HT-29 (cell line): Measurements from ENCODE around the gene TCERG1L. TPM values are rescaled to one million over a fixed set of nuclear protein-coding genes. Genes with fewer than 3 reads are reported as not detected.
"Not testable (repeated sequence)": the region's sequence is repeated elsewhere in the genome, so short reads cannot be mapped to it uniquely, and the experiment has no call there.

Experiments used
- DNase-seq: peaks from one replicate; pipeline ENCODE4 v3.0.0-alpha.2; 2015; ENCODE audit warnings: low spot score
- total RNA-seq: library from RNA; depleted of rRNA; stranded (reverse); fragments of >200 nt; shearing (Covaris generic); gene quantifications from 2 replicates; pipeline ENCODE4 v1.2.3, GENCODE V29; 2014

Gene TCERG1L
- total RNA-seq, 1 experiment from 2014 or later, result not detected

DNA sequence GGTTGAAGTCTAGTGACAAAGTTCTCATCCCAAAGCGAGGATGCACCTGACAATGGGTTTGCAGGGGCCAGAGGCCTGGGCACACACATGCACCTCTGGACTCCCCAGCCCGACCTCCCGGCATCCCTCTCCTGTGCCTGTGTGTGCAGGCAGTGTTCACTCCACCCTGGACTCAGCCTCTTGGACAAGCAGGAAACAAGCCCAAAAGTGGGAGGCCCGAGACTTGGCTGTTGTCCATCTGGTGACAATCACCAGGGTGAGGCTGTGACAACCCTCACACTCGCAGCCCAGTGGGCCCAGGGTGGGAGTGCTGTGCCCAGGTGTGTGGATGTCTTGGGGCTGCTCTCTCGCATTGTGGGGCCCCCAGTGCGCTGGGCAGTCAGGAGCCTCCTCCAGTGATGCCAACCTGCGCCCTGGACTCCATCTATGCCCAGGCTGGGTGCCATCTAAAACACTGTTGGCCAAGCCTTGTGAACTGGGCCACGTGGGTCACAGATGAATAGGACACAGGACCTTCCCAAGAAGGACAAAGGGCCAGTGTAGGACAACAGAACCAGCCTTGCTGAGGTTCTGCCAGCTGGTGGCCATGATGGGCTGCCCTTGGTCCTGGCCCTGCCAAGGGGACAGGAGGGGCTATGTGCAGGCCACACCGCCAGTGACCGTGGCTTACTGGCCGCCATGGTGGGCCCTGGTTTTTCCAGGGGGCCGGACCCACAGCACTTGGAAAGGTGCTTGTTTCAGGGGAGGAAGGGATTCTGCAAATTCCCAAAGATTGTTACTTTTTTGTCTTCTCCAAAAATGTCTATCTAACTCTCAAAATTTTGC lies 144.3 kb downstream of the TCERG1L start:
- no peak for DNase-seq

DNA sequence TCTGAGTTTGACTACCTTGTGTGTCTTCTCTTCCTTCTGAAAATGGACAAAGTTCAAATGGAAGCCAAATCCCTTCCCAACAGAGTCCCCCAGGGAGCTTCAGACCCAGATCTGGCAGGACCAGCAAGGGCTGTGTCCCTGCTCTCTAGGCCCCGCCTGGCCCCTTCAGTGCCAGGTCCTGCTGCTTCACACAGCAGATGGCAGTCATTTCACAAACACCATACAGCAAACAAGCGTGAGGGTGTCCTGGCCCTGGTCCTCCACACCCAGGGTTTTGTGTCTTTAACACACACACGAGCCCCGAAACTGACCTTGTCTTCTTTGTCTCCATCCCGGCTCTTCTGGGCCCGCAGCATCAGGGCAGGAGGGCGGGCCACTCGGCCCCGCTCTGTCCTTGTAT lies 145.0 kb downstream of the TCERG1L start:
- no peak for DNase-seq

DNA sequence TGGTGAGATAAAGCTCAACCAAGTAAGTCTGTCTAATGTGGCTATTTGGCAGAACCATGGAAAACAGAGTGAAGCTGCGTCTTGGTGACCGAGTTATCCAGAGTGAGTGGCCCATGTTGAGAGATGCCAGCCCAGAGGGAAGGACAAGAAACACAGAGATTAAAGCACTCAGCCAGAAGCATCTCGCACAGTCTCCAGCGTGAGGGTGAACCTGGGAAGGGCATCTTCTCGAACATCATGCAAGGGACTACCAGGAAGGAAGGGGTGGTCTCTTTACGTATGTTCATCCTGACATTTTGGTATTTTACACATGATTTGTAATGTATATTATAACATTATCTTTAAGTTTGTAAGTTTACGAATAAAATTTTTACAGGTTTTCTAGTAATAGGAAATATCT lies 146.4 kb downstream of the TCERG1L start:
- no peak for DNase-seq

DNA sequence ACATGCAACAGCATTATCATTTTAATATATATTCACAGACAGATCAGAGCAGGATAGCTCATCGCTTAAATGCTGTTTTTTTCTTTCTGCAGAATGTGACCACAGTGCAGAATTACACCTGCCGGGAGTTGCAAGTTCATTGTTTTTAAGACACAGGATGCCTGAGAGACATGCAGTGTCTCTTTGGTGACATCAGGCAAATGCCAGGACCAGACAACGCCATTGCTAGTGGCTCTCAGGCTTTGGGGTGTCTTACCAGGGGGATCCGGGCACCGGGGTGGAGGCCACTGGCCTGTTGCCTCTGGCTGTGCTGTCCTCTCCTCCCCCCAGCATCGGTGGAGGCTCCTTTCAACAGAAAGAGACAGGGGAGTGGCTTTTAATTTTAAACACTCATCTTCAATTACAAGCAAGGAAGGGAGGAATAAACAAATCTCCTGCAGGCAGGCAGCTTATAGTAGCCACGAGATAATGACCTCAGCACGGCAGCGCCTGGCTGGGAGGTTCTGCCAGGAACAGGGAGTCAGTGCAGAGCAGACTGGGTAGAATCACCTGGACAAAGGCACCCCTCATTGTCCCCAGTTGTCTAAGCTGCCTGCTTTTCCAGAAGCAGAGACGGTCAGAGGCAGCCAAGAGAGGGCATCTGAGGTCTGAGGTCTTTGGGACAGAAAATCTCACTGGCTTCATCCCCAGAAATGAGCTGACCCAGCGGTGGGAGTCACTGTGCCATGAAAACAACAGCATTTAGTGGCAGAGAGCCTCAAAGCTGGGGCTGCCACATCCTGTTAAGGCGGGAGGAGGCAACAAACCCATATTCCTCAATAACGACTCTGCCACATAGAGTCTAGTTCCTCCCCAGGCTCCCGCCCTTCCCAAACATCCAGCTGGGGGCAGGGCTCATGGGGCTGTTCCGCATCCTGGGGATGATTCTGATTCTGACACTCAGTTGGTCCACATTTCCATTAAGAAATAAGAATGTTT lies 148.4 kb downstream of the TCERG1L start:
- no peak for DNase-seq

DNA sequence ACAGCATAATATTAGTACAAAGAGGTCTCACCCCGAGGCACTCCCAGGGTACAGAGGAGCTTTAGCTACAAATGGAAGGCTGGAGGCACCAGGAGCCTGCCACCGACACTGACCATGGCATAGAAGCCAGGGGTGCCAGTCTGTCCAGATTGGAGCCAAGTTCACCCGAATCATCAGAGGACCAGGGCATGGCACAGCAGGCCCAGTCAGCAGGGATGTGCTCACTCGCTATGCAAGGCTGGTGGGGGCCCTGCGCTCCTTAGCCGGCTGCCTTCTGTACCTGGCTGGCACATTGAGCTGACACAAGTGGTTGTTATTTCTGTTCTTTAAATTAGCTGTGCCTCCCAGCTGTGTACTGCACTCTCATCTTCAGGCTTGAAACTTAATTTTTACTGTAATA lies 149.3 kb downstream of the TCERG1L start:
- no peak for DNase-seq

DNA sequence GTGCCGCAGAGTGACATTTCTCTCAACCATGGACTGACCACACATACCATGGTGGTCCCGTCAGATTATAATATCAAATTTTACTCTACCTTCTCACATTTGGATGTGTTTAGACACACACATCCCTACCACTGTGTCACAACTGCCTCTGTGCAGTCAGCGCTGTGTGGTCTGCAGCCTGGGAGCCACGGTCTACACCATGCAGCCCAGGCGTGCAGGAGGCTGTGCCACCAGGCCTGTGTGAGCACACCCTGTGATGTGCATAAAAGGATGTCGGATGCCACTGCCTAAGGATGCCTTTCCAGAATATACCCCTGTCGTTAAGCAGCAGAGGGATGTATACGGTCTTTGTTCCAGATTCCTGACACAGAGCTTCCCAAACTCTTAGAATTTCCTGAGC lies 150.4 kb downstream of the TCERG1L start:
- DNase-seq, result no peak

DNA sequence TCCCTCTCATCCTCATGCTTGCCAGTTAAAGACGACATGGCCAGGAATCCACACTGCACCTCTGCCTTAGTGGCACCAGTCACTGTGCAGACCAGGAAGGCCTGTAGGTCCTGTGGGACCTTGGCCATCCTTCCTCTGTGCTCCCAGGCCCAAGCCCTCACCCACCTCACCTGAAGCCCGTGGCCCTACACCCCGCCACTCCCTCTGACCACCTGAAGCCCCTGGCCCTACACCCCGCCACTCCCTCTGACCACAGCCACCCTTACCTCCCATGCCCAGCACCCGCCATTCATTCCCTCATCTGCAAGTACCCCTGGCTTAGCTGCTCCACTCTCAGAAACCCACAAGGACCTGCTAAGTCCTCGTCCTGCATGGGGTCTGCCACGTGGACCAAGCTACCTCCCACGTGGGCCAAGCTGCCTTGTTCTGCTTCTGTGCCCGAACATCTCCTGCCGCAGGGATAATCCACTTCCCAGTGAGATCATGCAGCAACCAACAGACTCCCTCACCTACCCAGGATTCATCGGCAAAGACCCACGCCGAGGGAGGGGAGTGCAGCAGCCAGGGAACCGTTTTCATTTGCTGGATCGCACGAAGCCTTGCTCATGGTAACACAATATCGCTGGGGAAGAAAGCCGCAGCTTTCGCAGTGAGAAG lies 151.2 kb downstream of the TCERG1L start:
- DNase-seq, result no peak

DNA sequence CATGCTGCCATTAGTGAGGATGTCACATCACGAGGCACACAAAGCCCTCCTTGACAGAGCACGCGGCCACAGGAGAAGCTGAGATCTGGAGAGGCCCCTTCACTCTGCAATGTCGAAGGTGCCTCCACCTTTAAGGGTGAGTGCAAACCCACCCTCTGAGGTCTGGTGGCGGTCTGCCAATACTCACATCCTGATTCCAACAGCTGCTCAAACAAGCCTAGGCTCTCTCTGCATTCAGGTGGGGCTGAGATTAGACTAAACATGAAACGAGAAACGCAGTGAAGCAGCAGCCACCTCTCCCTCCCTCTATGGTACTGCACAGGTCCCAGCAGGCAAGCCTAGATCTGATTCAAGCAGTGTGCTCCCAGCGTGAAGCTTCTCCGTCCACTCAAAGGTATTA lies 151.8 kb downstream of the TCERG1L start:
- no peak for DNase-seq

DNA sequence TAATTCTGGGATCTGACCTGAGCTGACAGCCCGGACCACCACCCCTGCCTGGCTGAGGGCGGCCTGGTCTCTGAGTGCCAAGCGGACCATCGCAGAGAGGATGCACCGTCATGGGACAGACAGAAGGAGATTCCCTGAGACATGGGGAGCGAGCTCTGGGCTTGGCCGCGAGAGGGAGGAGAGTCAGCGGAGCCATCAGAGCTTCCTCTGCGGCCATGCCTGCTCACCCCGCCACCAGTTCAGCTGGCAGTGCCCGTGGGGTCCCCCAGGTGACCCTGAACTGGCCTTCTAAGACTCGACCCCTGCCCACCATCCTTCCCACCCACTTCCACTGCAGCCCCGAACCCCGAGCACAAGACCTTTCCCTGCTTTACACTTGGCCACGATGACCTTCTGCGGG lies 152.8 kb downstream of the TCERG1L start:
- no peak for DNase-seq

DNA sequence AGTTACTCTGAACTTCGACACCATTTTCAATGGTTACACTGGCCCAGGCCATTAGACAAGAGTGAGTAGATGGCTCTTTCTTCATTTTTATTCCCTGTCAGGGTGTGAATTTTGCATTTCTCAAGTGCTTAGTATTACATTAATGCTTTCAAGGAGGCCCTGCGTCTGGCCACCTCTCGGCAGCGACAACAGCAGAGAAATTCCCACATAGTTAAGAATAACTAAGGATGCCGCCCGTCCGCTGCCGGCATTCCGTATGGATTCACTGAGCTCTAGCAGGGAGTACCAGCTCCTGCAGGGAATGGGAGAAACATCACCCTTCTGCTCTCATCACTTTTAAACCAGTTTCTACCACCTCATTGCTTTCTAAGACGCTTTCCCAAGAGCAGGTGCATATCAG lies 153.6 kb downstream of the TCERG1L start:
- DNase-seq, result no peak

DNA sequence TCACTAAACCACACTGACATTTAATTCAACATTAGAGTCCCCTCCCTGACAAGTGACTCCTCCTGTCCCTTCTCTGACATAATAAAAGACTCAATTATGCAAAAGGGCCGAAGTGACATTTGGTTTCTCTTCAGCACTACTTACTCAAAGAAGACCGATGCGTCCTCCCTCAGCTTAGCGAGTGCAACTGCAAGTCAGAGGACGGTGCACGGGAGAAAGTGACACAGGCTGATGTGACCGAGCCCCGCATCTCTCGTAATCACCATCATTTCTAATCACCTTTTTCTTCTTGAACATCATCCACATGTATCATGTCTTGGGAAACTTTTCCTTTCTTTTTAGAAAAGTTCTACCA lies 155.7 kb downstream of the TCERG1L start:
- no peak for DNase-seq

DNA sequence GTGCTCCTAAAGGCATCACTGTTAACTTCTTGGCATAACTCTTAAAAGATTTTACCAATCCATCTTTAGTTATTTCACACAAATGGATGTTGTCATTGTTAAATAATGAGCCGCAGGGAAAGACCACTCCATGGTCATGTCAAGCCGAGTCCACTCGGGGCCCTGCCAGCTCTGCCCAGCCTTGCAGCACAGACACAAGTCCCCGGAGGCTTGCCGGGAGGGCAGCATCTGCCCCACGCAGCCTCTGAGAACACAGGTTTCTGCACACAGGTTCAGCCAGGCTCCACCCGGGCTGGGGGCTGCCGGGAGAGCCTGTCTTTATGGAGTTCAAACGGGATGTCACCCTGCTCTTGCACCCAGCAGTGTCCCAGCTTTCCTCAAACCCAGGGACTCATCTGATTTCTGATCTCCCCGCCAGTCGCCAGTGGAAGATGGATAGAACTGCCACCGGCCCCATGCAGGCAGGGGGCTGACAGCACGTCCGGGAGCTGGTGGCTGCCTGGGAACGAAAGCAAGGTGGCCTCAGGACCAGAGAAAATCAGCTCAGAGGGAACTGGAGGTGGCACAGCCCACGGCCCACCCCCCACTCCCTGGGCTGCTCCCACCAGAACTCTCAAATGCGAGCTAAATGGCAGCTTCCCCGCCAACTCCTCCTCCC lies 156.2 kb downstream of the TCERG1L start:
- DNase-seq, result no peak

DNA sequence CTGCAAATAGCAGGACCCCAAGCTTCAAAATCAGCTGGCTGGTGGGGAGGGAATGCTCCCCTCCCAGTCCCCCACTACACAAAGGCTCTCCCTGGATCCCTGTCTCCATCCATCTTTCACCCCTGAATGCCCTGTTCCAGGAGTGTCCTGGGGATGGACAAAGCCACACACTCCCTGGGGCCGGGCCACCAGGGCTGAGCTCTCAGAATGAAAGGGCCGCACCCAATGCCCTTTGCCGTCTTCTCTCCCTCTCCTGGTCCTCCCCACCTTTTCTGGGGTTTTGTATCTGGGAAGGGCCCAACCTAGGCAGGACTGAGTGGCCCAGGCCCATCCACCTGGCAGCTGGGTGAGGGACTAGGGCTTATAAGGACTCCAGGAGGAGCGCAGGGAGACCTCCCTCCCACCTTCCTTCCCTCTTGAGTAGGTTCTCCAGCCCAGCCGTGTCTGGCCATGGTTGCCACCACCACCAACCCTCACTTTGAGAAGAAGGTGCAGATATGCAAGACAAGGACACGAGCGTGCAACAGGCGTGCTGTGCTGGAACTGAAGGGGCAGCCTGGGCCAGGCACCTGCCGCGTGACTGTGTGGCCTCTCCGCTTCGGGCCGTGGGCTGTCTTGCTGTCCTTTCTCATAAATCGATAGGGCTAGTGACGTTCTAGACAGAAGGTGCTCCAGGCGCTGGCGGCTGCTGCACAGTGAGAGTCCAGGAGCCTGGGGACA lies 157.1 kb downstream of the TCERG1L start:
- no peak for DNase-seq

DNA sequence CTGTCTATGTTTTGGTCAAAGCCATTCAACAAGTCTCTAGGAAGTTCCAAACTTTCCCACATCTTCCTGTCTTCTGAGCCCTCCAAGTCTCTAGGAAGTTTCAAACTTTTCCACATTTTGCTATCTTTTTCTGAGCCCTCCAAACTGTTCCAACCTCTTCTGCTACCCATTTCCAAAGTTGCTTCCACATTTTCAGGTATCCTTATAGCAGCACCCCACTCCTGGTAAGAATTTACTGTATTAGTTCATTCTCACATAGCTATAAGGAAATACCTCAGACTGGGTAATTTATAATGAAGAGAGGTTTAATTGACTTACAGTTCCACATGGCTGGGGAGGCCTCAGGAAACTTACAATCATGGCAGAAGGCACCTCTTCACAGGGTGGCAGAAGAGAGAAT lies 159.1 kb downstream of the TCERG1L start:
- not testable (repeated sequence) for DNase-seq

DNA sequence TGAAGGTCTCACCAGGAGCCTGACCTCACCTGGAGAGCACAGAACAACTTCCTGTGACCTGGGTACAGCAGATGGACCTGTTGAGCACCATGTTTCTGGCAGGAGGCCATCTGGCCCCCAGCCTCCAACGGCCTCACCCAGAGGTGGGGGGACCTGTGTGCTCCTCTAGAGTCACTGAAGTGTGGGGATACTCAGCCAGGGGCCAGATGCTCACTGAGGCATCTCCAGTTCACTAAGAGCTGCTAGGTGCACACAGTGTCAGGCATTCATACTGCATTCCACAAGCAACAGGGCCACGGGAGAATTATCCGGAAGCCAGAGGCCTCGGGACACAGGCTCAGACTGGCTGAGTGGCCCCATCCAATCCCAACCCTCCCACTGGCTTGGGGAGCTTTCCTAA lies 161.4 kb downstream of the TCERG1L start:
- DNase-seq, result no peak

DNA sequence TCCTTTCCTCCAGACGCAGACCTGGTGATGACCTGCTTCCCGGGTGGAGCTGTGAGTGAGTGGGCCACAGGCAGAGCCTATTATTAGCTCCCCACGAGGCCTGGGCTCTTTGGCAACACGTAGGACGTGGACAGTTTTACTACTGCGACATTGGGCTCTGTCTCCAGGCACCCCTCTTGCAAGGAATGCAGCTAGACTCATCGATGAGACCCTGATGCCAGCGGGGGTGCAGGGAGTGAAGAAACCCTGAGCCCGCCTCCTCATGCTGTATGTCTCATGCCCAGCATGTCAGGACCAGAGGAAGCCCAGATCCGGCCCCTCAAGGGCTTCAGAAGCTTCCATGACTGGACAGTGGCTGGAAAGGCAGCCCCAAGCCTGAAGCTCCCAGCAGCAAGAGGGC lies 161.9 kb downstream of the TCERG1L start:
- DNase-seq, result no peak

DNA sequence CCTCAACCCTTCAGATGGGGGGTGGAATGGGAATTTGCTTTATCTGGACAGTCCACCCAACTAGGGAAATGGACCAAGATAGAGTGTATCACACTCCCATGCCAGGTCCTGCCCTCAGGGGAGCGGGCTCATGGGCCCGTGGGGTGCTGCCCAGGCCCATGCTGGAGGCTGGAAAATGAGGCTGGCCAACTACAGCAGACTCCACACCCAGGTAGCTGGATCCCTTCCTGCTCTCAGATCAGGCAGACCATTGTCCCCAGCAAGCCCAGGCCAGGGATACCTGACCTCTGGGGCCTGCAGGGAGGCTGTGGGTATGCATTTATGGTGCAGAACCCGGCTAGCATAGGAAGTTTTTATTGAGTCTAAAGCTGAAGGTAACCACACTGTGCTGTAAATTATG lies 162.4 kb downstream of the TCERG1L start:
- DNase-seq, result no peak

DNA sequence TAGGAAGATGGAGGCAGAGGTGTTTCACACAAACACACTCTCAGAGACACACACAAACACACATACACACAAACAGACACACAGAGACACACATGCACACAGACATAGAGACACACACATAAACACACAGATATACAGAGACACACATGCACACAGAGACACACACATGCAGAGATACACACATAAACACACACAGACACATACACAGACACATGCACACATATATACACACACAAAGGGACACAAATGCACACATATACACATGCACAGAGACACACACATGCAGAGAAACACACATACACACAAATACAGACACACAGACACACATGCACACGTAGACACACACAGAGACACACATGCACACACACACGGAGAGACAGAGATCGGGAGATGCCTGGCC lies 163.3 kb downstream of the TCERG1L start:
- DNase-seq, result no peak

DNA sequence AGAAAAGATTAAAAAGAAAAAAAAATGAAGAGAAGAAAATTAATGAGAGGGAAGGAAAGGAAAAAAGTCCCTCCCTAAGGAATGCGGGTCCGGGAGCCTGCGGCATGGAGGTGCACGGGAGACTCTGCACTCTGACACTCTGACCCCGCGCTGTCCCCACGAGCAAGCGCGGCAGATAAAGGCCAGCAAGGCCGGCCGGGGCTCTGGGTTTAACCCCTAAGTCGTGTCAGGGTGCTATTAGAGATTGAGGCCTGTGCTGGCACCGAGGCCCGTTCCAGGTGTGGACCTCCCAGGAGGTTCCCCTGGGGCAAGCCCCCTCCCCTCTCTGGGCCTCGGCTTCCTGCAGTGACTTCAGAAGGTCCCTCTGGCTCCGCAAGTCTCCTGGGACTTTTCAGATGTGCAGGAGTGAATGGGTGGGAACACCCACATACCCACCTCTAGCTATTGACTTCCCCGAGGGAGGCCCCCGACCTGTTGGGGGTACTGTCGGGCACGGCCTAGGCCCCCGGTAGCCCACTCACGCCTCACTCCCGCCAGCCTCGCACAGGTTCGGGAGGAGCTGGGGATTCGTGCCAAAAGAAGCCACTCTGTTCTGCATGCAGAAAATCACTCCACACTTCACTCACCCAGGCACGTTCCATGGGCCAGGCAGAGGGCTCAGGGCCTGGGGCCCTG lies 164.1 kb downstream of the TCERG1L start:
- no peak for DNase-seq

DNA sequence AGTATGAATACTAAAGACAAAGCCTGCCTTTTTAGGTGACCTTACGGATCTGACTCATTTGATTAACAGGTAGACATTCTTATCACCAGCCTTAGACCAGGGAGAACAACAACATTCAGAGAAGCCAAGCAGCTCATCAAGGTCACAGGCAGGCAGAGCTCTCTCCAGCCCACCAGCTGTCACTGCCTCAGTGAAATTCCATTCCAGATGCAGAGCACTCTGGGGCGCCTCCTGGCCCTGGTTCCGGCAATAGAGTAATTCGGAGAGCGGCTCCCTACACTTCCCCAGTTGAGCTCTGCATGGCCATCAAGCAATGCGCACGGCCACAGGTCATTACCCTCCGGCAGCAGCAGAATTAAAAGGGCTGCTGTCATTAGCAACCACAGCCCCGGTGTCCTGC lies 164.7 kb downstream of the TCERG1L start:
- DNase-seq, result no peak
